ENCODE measurements around the gene EEFSEC. TPM values are rescaled to one million over a fixed set of nuclear protein-coding genes. Genes with fewer than 3 reads are reported as not detected.

The EEFSEC gene
- total and polyA plus RNA-seq, 2 experiments from 2014 or later = 10.1 to 16.2 TPM

DNA sequence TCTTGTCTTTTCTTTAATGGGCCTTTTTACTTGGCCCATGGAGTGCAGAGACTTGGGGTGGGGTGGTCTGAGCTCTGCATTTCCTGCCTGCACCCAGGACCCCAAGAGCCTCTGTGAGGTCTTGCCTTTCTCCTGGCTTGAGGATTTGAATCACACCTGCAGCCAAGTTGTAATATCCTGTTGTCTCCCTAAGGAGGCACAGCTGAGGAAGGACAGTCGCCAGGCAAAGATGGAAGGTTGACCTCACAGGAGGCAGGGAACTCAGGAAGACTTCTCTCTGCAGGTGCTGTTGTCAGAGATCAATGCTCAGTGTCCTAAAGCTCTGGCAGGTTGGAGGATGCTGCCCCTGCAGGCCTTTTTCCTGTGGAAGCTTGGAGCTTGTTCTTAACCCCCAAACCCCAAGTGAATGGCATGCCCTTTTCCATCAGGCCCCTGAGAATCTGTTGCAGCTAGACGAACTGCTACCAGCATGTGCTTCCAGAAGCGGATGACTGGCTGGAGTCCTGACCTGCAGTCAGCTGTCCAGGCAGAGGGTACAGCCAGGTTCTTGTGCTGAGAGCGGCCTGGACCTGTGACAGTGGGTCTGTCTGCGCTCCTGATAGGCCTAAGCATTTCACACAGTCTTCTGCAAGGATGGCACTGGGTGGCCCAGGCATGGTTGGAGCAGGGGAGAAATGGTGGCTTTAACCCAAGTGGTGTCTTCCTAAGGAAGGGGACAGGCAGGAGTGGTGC, 120.0 kb downstream of the EEFSEC start:
- peaks cover under 1% of the 10 kb centered on the region; the same call in 1 of the 3 replicates for H3K36me3 Mint-ChIP-seq (ENCODE audit: low read depth)
- DNase-seq (ENCODE audit: low spot score) (peak; percentile 19), ATAC-seq (no peak)

DNA sequence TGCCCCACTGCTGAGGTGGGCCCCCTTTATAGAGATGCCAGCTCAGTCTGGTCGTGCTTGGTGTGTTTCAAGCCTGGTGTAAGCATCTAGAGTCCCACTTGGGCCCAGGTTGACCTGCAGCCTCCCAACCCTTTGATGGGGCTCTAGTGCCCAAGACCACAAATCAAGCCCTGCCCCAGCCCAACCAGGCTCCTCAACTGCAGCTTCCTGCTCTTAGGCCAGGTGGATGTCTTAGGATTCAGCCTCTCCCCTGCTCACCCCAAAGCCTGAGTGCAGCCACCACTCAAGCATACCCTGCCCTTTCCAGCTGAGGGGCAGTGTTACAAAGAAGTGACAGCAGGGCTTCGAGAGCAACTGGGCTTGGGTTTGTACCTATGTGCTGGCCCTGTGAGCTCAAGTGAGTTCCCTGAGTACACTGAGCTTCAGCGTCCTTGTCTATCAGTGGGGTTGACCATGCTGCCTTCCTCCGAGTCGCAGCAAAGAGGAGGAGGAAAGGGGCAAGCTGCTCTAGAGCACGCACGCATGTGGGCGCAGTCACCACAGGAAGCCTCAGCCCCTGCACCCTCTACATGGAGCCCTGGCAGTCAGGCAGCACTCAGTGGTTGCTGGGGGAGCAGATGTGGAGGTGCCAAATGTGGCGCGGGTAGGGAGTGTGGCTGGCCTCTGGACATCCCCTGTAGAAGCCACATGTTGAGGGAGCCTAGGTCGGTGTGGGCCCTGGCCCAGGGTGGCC, 120.7 kb downstream of the EEFSEC start:
- Histone ChIP-seq H3K36me3 (ENCODE audit: insufficient read depth) (no peaks in the 10 kb centered on the region), H3K27ac (ENCODE audit: low read depth) (no peak overlapping the region), H4K20me1 (replicated peaks; ENCODE audit: insufficient read depth) (no peaks in the 10 kb centered on the region), H3F3A (replicated peaks; ENCODE audit: low read depth) (no peaks in the 10 kb centered on the region), H3K9me2 (ENCODE audit: insufficient read depth) (no peaks in the 10 kb centered on the region), H3K4me3 (no peak overlapping the region), H3K79me2 (replicated peaks; ENCODE audit: insufficient read depth) (no peaks in the 10 kb centered on the region), H3K4me1 (ENCODE audit: insufficient read depth) (peaks cover 26% of the 10 kb centered on the region), H3K4me2 (no peak overlapping the region), H2AFZ (no peak overlapping the region), H3K27me3 (ENCODE audit: insufficient read depth) (no peaks in the 10 kb centered on the region)
- no peaks in the 10 kb centered on the region for H3K9me3 Mint-ChIP-seq
- ATAC-seq = no peak
- no peak overlapping the region for H3K4me3 Mint-ChIP-seq
- H3K36me3 Mint-ChIP-seq (ENCODE audit: low read depth) = no peaks in the 10 kb centered on the region
- TF ChIP-seq, protein P1, sequence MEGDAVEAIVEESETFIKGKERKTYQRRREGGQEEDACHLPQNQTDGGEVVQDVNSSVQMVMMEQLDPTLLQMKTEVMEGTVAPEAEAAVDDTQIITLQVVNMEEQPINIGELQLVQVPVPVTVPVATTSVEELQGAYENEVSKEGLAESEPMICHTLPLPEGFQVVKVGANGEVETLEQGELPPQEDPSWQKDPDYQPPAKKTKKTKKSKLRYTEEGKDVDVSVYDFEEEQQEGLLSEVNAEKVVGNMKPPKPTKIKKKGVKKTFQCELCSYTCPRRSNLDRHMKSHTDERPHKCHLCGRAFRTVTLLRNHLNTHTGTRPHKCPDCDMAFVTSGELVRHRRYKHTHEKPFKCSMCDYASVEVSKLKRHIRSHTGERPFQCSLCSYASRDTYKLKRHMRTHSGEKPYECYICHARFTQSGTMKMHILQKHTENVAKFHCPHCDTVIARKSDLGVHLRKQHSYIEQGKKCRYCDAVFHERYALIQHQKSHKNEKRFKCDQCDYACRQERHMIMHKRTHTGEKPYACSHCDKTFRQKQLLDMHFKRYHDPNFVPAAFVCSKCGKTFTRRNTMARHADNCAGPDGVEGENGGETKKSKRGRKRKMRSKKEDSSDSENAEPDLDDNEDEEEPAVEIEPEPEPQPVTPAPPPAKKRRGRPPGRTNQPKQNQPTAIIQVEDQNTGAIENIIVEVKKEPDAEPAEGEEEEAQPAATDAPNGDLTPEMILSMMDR (conservative IDR thresholded peaks at IDR 0.05; ENCODE audit: low read depth in 2 of 2) = no peak
- TF ChIP-seq, protein P2, sequence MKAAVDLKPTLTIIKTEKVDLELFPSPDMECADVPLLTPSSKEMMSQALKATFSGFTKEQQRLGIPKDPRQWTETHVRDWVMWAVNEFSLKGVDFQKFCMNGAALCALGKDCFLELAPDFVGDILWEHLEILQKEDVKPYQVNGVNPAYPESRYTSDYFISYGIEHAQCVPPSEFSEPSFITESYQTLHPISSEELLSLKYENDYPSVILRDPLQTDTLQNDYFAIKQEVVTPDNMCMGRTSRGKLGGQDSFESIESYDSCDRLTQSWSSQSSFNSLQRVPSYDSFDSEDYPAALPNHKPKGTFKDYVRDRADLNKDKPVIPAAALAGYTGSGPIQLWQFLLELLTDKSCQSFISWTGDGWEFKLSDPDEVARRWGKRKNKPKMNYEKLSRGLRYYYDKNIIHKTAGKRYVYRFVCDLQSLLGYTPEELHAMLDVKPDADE (IDR thresholded peaks at IDR 0.05) = no peak
- TF ChIP-seq POLR2AphosphoS5 (IDR thresholded peaks at IDR 0.05; ENCODE audit: low read depth) (no peak), CREB1 (CRISPR knock-in tag; IDR thresholded peaks at IDR 0.05; ENCODE audit: low read depth) (no peak)
- H3K27me3 Mint-ChIP-seq (ENCODE audit: insufficient read depth, low read depth, poor library complexity) = peaks cover 17% of the 10 kb centered on the region
- no peak overlapping the region for H3K27ac Mint-ChIP-seq
- peaks cover 67% of the 10 kb centered on the region for H3K4me1 Mint-ChIP-seq
- no peak for DNase-seq (ENCODE audit: low spot score)

More for the DNA sequence above, 120.0 kb downstream of the EEFSEC start:
- Histone ChIP-seq H3K4me2 (no peak overlapping the region), H2AFZ (no peak overlapping the region), H3K27me3 (ENCODE audit: insufficient read depth) (no peaks in the 10 kb centered on the region), H3K36me3 (ENCODE audit: insufficient read depth) (no peaks in the 10 kb centered on the region), H3K4me3 (no peak overlapping the region), H4K20me1 (replicated peaks; ENCODE audit: insufficient read depth) (no peaks in the 10 kb centered on the region), H3K27ac (ENCODE audit: low read depth) (no peak overlapping the region), H3K9me2 (ENCODE audit: insufficient read depth) (no peaks in the 10 kb centered on the region), H3F3A (replicated peaks; ENCODE audit: low read depth) (no peaks in the 10 kb centered on the region), H3K79me2 (replicated peaks; ENCODE audit: insufficient read depth) (no peaks in the 10 kb centered on the region), H3K4me1 (ENCODE audit: insufficient read depth) (peaks cover 18% of the 10 kb centered on the region)
- Mint-ChIP-seq H3K4me3 (no peak overlapping the region), H3K27me3 (ENCODE audit: insufficient read depth, low read depth, poor library complexity) (peaks cover 17% of the 10 kb centered on the region), H3K9me3 (no peaks in the 10 kb centered on the region), H3K4me1 (peaks cover 61% of the 10 kb centered on the region), H3K27ac (no peak overlapping the region)
- no peak for TF ChIP-seq ZNF331 (CRISPR knock-in tag; IDR thresholded peaks at IDR 0.05; ENCODE audit: low read depth)
- TF ChIP-seq JUNB (IDR thresholded peaks at IDR 0.05; ENCODE audit: unreplicated experiment) = no peak
- TF ChIP-seq, protein P2 (IDR thresholded peaks at IDR 0.05) = no peak
